K562 (cell line): ENCODE results near the gene GBA3. TPM values are rescaled to one million over a fixed set of nuclear protein-coding genes. Genes with fewer than 3 reads are reported as not detected.

Experiments
- ATAC-seq: fragments of 200-7000 bp; cut with Tn5 transposase; 3 replicates; pipeline ENCODE4 v1.9.1; 2020; ENCODE audit warnings: moderate library complexity
- BruUV-seq: library from RNA; stranded (reverse); fragments of 400-500 nt; replicated peaks from 2 replicates; lab custom pipeline; 2021; lab: Mats Ljungman, UMichigan
- CTCF ChIA-PET: fragments of 300-600 bp; formaldehyde crosslinking; extraction: SDS; loops from one replicate; lab custom pipeline; 2021; ENCODE audit warnings: low intra/inter-chr PET ratio; lab: Yijun Ruan, JAX
- POLR2A ChIA-PET: fragments of 300-600, 350-650 bp; sonication (Branson Sonifier 250); formaldehyde crosslinking; extraction: SDS; loops from one replicate; lab custom pipeline; 2021; ENCODE audit warnings: antibody characterized with exemption, inconsistent platforms; lab: Yijun Ruan, JAX
- DNase-seq, 4 experiments: peaks; one replicate each; pipeline versions ENCODE4 v3.0.0 to v3.0.0-alpha.2; 2011 to 2018; ENCODE audit warnings: low spot score in 3 of 4, mixed read lengths in 3 of 4; ENCODE audit errors: extremely low read depth in 1 of 4
- FAIRE-seq: peaks from 2 replicates; lab custom pipeline; 2011; peaks lifted over from hg19 to GRCh38; lab: Jason Lieb, UNC
- H2AFZ ChIP-seq: 2 replicates; pipeline ENCODE4 v1.6.0; 2011; ENCODE audit warnings: low read depth, low read length, control low read depth, inconsistent platforms
- H3K27ac ChIP-seq: fragments of 200-600 bp; 3 replicates; pipeline ENCODE4 v1.8.0; 2011; ENCODE audit warnings: low read depth, mild to moderate bottlenecking, control low read depth, inconsistent platforms, low read length, moderate library complexity, mixed read lengths; ENCODE audit errors: extremely low read depth
- H3K27me3 ChIP-seq, 2 experiments: fragments of 300-600 bp in 1 of 2; 2 replicates in 1 of 2; 3 replicates in 1 of 2; pipeline versions ENCODE4 v1.6.0 to v1.8.0; 2011; ENCODE audit warnings: inconsistent platforms in 2 of 2, low read length in 2 of 2, mild to moderate bottlenecking in 1 of 2, mixed read lengths in 1 of 2, moderate library complexity in 1 of 2; ENCODE audit not compliant: control insufficient read depth in 2 of 2, insufficient read depth in 2 of 2
- H3K36me3 ChIP-seq: fragments of 300-600 bp; 3 replicates; pipeline ENCODE4 v1.8.0; 2011; ENCODE audit warnings: mild to moderate bottlenecking, low read length, inconsistent platforms; ENCODE audit not compliant: control insufficient read depth, insufficient read depth
- H3K4me1 ChIP-seq, 2 experiments: fragments of 200-600 bp in 1 of 2; replicated peaks in 1 of 2; 2 replicates in 1 of 2; 3 replicates in 1 of 2; pipeline versions ENCODE4 v1.5.1 to v1.8.0; 2011; ENCODE audit warnings: inconsistent platforms in 2 of 2, low read length in 2 of 2, mild to moderate bottlenecking in 1 of 2, mixed read lengths in 1 of 2, moderate library complexity in 1 of 2; ENCODE audit not compliant: control insufficient read depth in 2 of 2, insufficient read depth in 2 of 2
- H3K4me2 ChIP-seq: 2 replicates; pipeline ENCODE4 v1.6.1; 2011; ENCODE audit warnings: low read length, control low read depth, inconsistent platforms, mixed read lengths; ENCODE audit not compliant: insufficient read depth
- H3K4me3 ChIP-seq: fragments of 200-600 bp; sonication (generic), shearing (Covaris generic); 2 replicates; pipeline ENCODE4 v1.5.1; 2016; ENCODE audit warnings: control low read depth, inconsistent platforms
- H3K79me2 ChIP-seq: fragments of 200-600 bp; 3 replicates; pipeline ENCODE4 v1.8.0; 2011; ENCODE audit warnings: low read length, inconsistent platforms; ENCODE audit not compliant: control insufficient read depth, insufficient read depth
- H3K9ac ChIP-seq, 2 experiments: 2 replicates each; pipeline versions ENCODE4 v1.6.0 to v1.6.1; 2011; ENCODE audit warnings: low read depth in 2 of 2, low read length in 2 of 2, control low read depth in 1 of 2, inconsistent platforms in 1 of 2, mild to moderate bottlenecking in 1 of 2, mixed read lengths in 1 of 2; ENCODE audit not compliant: insufficient read depth in 1 of 2
- H3K9me1 ChIP-seq: one replicate; pipeline ENCODE4 v1.6.0; 2011; ENCODE audit warnings: inconsistent platforms, mild to moderate bottlenecking, low read length, moderate library complexity; ENCODE audit not compliant: control insufficient read depth, insufficient read depth
- H3K9me3 ChIP-seq: replicated peaks from 2 replicates; pipeline ENCODE4 v1.5.1; 2011; ENCODE audit warnings: low read depth, low read length, inconsistent platforms; ENCODE audit not compliant: control insufficient read depth, insufficient read depth
- H4K20me1 ChIP-seq: replicated peaks from 2 replicates; pipeline ENCODE4 v1.6.1; 2011; ENCODE audit warnings: low read length, inconsistent platforms, mixed read lengths; ENCODE audit not compliant: control insufficient read depth, insufficient read depth
- DDX20 ChIP-seq: fragments of 450-650 bp; IDR thresholded peaks from 2 replicates; pipeline ENCODE4 v1.6.1; 2016; ENCODE audit warnings: missing genetic modification characterization, low read depth, mild to moderate bottlenecking, missing compliant biosample characterization, moderate library complexity
- GTF2F1 ChIP-seq: IDR thresholded peaks from 2 replicates; pipeline ENCODE4 v1.6.1; 2011; ENCODE audit warnings: low read depth, low read length, improper control_type of control experiment
- HIVEP1 ChIP-seq: fragments of 250-450 bp; sonication (Bioruptor Pico); IDR thresholded peaks from 2 replicates; pipeline ENCODE4 v1.4.0; 2020; ENCODE audit warnings: mild to moderate bottlenecking
- NFYB ChIP-seq: IDR thresholded peaks from 2 replicates; pipeline ENCODE4 v1.6.1; 2011; ENCODE audit warnings: mild to moderate bottlenecking, moderate library complexity; ENCODE audit not compliant: insufficient read length; ENCODE audit errors: extremely low read depth
- THRA ChIP-seq: fragments of 450-650 bp; IDR thresholded peaks from 2 replicates; pipeline ENCODE4 v1.6.1; 2017; ENCODE audit warnings: mild to moderate bottlenecking, moderate library complexity
- ZNF316 ChIP-seq: fragments of 450-650 bp; IDR thresholded peaks from 2 replicates; pipeline ENCODE4 v1.6.1; 2016
- WGBS: fragments of 100-300 bp; shearing (Covaris generic); methylation state at CpG from one replicate; pipeline ENCODE4 v1.1.6; 2016; ENCODE audit warnings: low coverage, mixed read lengths; ENCODE audit not compliant: insufficient coverage; ENCODE audit errors: missing lambda C conversion rate; 5-methylcytosine and 5-hydroxymethylcytosine counted together
- in situ Hi-C: fragments of 300-500 bp; cut with MboI; formaldehyde crosslinking; loops from 4 replicates; pipeline ENCODE4 v1.15.0; 2018; ENCODE audit warnings: inconsistent platforms, mixed read lengths
- intact Hi-C: fragments of 100-400 bp; cut with micrococcal nuclease; formaldehyde crosslinking; loops from 2 replicates; pipeline ENCODE4 v1.14.2; 2022
- polyA plus RNA-seq, 8 experiments: library from polyadenylated mRNA; depleted of rRNA in 4 of 8; stranded (reverse) in 5 of 8; unstranded in 3 of 8; fragments of >200 nt; fragmentation: Nextera tagmentation in 2 of 8; fragmentation: Illumina TruSeq in 1 of 8; extraction: Ambion mirVana in 2 of 8; extraction: Trizol in 1 of 8; gene quantifications; 2 replicates each; pipeline versions ENCODE4 v1.2.1 to v1.2.3, GENCODE V29; 2011 to 2014; ENCODE audit warnings: inconsistent platforms in 1 of 8, missing spikeins in 1 of 8
- total RNA-seq, 7 experiments: library from RNA; depleted of rRNA in 6 of 7; stranded (reverse); fragments of >200 nt in 6 of 7; fragmentation: Illumina TruSeq in 2 of 7; extraction: Trizol in 2 of 7; gene quantifications; 2 replicates each; pipeline versions ENCODE4 v1.2.1 to v1.2.3, GENCODE V29; 2011 to 2021; ENCODE audit warnings: low replicate concordance in 1 of 7

The GBA3 gene
- total and polyA plus RNA-seq, 9 of the 15 experiments (the other 6 are each of a cell fraction or from before 2014, with no cell fraction given): 0.13 to 0.75 (median 0.40) TPM; not detected in 1

DNA sequence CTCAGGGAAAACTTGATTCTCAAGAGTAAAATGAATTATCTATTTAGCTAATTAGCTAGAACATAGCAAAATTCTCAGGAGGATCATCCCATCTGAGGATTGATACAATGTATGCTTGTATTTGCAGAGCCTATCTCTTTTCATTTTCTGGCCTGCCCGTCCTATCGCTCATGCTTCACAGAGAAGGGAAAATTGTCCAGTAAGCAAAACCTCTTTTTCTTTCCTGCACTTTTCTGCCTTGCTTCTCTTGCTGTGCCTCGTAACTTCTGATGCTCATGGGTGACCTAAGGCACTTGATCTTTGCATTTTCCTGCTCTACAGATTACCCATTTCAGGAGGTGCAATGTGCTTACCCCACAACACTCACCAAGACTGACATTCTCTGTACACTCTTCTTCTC is 88.1 kb downstream of the GBA3 start:
- no peak for FAIRE-seq
- Histone ChIP-seq H3K9me1 (no peaks in the 10 kb centered on the region), H3K79me2 (no peaks in the 10 kb centered on the region)
- no peak for TF ChIP-seq DDX20
- no peak for TF ChIP-seq THRA
- no peak for TF ChIP-seq ZNF316
- TF ChIP-seq HIVEP1 (CRISPR knock-in tag): no peak
- TF ChIP-seq GTF2F1: no peak
- no peak for TF ChIP-seq NFYB
- TF ChIP-seq, all 486 proteins: peak for 0
- H3K9ac ChIP-seq: no peak overlapping the region
- no peaks in the 10 kb centered on the region for H4K20me1 ChIP-seq
- ChIA-PET CTCF (no interaction called here), POLR2A (no interaction called here)
- no peaks in the 10 kb centered on the region for H3K27me3 ChIP-seq
- no peaks in the 10 kb centered on the region for H3K36me3 ChIP-seq
- no TSS peak for BruUV-seq
- DNase-seq (no peak), ATAC-seq (no peak)
- WGBS: 0% methylated on average over 3 of the region's 3 CpGs
- H3K4me3 ChIP-seq: no peak overlapping the region
- in situ Hi-C loops: no loop called here
- H3K4me1 ChIP-seq: peaks cover 0 to 5% of the 10 kb centered on the region in 2 experiments; a peak in 1 of 5 replicates
- no peak overlapping the region for H3K27ac ChIP-seq
- no peak overlapping the region for H3K4me2 ChIP-seq
- intact Hi-C loops: no loop called here
- no peak overlapping the region for H2AFZ ChIP-seq
- no peaks in the 10 kb centered on the region for H3K9me3 ChIP-seq
